Measurements from ENCODE around the gene CELF4.

DNA sequence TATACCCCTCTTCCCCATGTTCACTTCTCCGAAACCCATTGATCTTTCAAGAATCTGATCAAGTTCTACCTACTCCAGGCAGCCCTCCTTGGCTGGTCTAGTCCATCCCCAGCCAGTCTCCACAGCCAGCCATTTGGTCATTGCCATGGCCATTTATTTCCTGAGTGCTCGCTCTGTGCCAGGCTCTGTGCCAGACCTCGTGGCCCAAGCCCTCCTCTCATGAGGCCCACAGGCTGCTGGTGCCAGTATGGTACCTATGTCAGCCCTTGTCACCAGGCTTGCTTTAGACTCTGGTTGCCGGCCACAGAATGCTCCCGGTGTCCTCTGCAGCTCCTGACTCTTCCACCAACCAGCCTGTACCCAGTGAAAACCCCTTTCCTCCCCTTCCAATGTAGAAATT, 78.8 kb downstream of the CELF4 start:
- TF ChIP-seq, protein P1, sequence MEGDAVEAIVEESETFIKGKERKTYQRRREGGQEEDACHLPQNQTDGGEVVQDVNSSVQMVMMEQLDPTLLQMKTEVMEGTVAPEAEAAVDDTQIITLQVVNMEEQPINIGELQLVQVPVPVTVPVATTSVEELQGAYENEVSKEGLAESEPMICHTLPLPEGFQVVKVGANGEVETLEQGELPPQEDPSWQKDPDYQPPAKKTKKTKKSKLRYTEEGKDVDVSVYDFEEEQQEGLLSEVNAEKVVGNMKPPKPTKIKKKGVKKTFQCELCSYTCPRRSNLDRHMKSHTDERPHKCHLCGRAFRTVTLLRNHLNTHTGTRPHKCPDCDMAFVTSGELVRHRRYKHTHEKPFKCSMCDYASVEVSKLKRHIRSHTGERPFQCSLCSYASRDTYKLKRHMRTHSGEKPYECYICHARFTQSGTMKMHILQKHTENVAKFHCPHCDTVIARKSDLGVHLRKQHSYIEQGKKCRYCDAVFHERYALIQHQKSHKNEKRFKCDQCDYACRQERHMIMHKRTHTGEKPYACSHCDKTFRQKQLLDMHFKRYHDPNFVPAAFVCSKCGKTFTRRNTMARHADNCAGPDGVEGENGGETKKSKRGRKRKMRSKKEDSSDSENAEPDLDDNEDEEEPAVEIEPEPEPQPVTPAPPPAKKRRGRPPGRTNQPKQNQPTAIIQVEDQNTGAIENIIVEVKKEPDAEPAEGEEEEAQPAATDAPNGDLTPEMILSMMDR (conservative IDR thresholded peaks at IDR 0.05; ENCODE audit: low read depth, low read length): no peak
- TF ChIP-seq, protein P2, sequence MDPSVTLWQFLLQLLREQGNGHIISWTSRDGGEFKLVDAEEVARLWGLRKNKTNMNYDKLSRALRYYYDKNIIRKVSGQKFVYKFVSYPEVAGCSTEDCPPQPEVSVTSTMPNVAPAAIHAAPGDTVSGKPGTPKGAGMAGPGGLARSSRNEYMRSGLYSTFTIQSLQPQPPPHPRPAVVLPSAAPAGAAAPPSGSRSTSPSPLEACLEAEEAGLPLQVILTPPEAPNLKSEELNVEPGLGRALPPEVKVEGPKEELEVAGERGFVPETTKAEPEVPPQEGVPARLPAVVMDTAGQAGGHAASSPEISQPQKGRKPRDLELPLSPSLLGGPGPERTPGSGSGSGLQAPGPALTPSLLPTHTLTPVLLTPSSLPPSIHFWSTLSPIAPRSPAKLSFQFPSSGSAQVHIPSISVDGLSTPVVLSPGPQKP (IDR thresholded peaks at IDR 0.05; ENCODE audit: borderline replicate concordance, low read depth, low read length): no peak
- no peak for TF ChIP-seq POLR2A (IDR thresholded peaks at IDR 0.05; ENCODE audit: low read depth, low read length)
- TF ChIP-seq BHLHE40 (IDR thresholded peaks at IDR 0.05; ENCODE audit: low read depth, low read length): no peak
- TF ChIP-seq RCOR1 (IDR thresholded peaks at IDR 0.05; ENCODE audit: insufficient replicate concordance, low read length): no peak
- TF ChIP-seq, protein P3, sequence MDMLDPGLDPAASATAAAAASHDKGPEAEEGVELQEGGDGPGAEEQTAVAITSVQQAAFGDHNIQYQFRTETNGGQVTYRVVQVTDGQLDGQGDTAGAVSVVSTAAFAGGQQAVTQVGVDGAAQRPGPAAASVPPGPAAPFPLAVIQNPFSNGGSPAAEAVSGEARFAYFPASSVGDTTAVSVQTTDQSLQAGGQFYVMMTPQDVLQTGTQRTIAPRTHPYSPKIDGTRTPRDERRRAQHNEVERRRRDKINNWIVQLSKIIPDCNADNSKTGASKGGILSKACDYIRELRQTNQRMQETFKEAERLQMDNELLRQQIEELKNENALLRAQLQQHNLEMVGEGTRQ (IDR thresholded peaks at IDR 0.05; ENCODE audit: low read depth, low read length): no peak
- TF ChIP-seq CEBPB (IDR thresholded peaks at IDR 0.05; ENCODE audit: low read depth, low read length): no peak
- TF ChIP-seq MAZ (IDR thresholded peaks at IDR 0.05; ENCODE audit: borderline replicate concordance, low read depth, low read length): no peak
- no peak for TF ChIP-seq RAD21 (IDR thresholded peaks at IDR 0.05; ENCODE audit: low read length)
